Parietal lobe (tissue), 1 donor: Measurements from ENCODE around the gene LONRF3. TPM values are rescaled to one million over a fixed set of nuclear protein-coding genes. Genes with fewer than 3 reads are reported as not detected.

Source experiments
- total RNA-seq: library from RNA; depleted of rRNA; stranded (reverse); fragments of >200 nt; gene quantifications from one replicate; pipeline ENCODE4 v1.2.3, GENCODE V29; 2014

LONRF3 gene
- total RNA-seq = 2.5 TPM

GRCh38 chrX:118974088-118974907 is at the start of gene LONRF3:
LONRF3 (plus strand) TSS chrX:118974618; CDS start chrX:118974781, 163 bp downstream.

Other genes with a start within 250 kb of the LONRF3 start
- gene IL13RA1, start 247.0 kb upstream of the LONRF3 start, total RNA-seq = 2.5 TPM
- gene ZCCHC12, start 150.8 kb upstream of the LONRF3 start, total RNA-seq = 29.7 TPM
- not detected for gene CT47C1, start 98.4 kb downstream of the LONRF3 start, total RNA-seq
- gene KIAA1210, start 153.2 kb downstream of the LONRF3 start, total RNA-seq = not detected